Endothelial cell of umbilical vein (primary cell): ENCODE data around the gene TMEM114. TPM values are rescaled to one million over a fixed set of nuclear protein-coding genes. Genes with fewer than 3 reads are reported as not detected.

Experiments
- BruUV-seq: library from RNA; stranded (reverse); fragments of 400-500 nt; replicated peaks from 2 replicates; lab custom pipeline; 2021; lab: Mats Ljungman, UMichigan
- CTCF ChIA-PET: fragments of 300-600, 350-600 bp; sonication (Branson Sonifier 250); formaldehyde crosslinking; loops from one replicate; lab custom pipeline; 2021; ENCODE audit warnings: antibody characterized with exemption, inconsistent platforms; lab: Charles Lee
- POLR2A ChIA-PET: fragments of 300-600, 350-600 bp; sonication (Branson Sonifier 250); formaldehyde crosslinking; loops from one replicate; lab custom pipeline; 2021; ENCODE audit warnings: antibody characterized with exemption, inconsistent platforms; lab: Charles Lee
- DNase-seq: peaks from one replicate; pipeline ENCODE4 v3.0.0-alpha.2; 2011; ENCODE audit warnings: low read depth, low spot score
- FAIRE-seq: peaks from 2 replicates; lab custom pipeline; 2011; peaks lifted over from hg19 to GRCh38; lab: Jason Lieb, UNC
- H2AFZ ChIP-seq: 2 replicates; pipeline ENCODE4 v1.6.0; 2012; ENCODE audit warnings: low read depth, low read length, control low read depth, inconsistent platforms
- H3K27ac ChIP-seq: 2 replicates; pipeline ENCODE4 v1.5.1; 2011; ENCODE audit warnings: low read depth, mild to moderate bottlenecking, control low read depth, low read length, moderate library complexity; ENCODE audit not compliant: insufficient read depth
- H3K27me3 ChIP-seq, 2 experiments: 2 replicates each; pipeline versions ENCODE4 v1.6.0 to v1.6.1; 2011; ENCODE audit warnings: low read length in 2 of 2, mixed read lengths in 1 of 2; ENCODE audit not compliant: control insufficient read depth in 2 of 2, insufficient read depth in 2 of 2
- H3K36me3 ChIP-seq, 2 experiments: 2 replicates in 1 of 2; 3 replicates in 1 of 2; pipeline ENCODE4 v1.5.1; 2011; ENCODE audit warnings: low read length in 2 of 2, mild to moderate bottlenecking in 1 of 2, moderate library complexity in 1 of 2; ENCODE audit not compliant: control insufficient read depth in 2 of 2, insufficient read depth in 2 of 2; ENCODE audit errors: extremely low read depth in 1 of 2
- H3K4me1 ChIP-seq: 3 replicates; pipeline ENCODE4 v1.5.1; 2011; ENCODE audit warnings: mild to moderate bottlenecking, low read length; ENCODE audit not compliant: control insufficient read depth, insufficient read depth; ENCODE audit errors: extremely low read depth
- H3K4me2 ChIP-seq: 2 replicates; pipeline ENCODE4 v1.6.1; 2011; ENCODE audit warnings: low read length, control low read depth, mixed read lengths; ENCODE audit not compliant: insufficient read depth
- H3K4me3 ChIP-seq, 3 experiments: fragments of 200-600 bp in 1 of 3; sonication (generic), shearing (Covaris generic) in 1 of 3; replicated peaks in 1 of 3; 2 replicates each; pipeline ENCODE4 v1.5.1; 2011 to 2016; ENCODE audit warnings: control low read depth in 3 of 3, low read length in 3 of 3, mild to moderate bottlenecking in 2 of 3, inconsistent platforms in 1 of 3, low read depth in 1 of 3, moderate library complexity in 1 of 3; ENCODE audit not compliant: insufficient read depth in 1 of 3
- H3K79me2 ChIP-seq: 2 replicates; pipeline ENCODE4 v1.6.0; 2012; ENCODE audit warnings: low read length, inconsistent platforms; ENCODE audit not compliant: control insufficient read depth, insufficient read depth
- H3K9ac ChIP-seq: replicated peaks from 2 replicates; pipeline ENCODE3; 2011; ENCODE audit warnings: low read length, control low read depth; ENCODE audit not compliant: insufficient read depth; ENCODE audit errors: extremely low read depth
- H3K9me1 ChIP-seq: replicated peaks from 3 replicates; pipeline ENCODE4 v1.6.0; 2011; ENCODE audit warnings: mild to moderate bottlenecking, low read length; ENCODE audit not compliant: control insufficient read depth, insufficient read depth; ENCODE audit errors: extremely low read depth
- H3K9me3 ChIP-seq: replicated peaks from 2 replicates; pipeline ENCODE4 v1.5.1; 2012; ENCODE audit warnings: low read length, inconsistent platforms; ENCODE audit not compliant: control insufficient read depth, insufficient read depth
- H4K20me1 ChIP-seq: replicated peaks from 2 replicates; pipeline ENCODE3; 2011; ENCODE audit warnings: mild to moderate bottlenecking, low read length; ENCODE audit not compliant: control insufficient read depth, insufficient read depth; ENCODE audit errors: extremely low read depth
- EZH2 ChIP-seq: IDR thresholded peaks from 2 replicates; pipeline ENCODE4 v1.6.1; 2012; ENCODE audit warnings: borderline replicate concordance, low read depth, mild to moderate bottlenecking, moderate library complexity, low read length, inconsistent platforms; ENCODE audit not compliant: severe bottlenecking
- FOS ChIP-seq: IDR thresholded peaks from 2 replicates; pipeline ENCODE4 v1.6.1; 2011; ENCODE audit warnings: mild to moderate bottlenecking, low read length, moderate library complexity, borderline replicate concordance; ENCODE audit not compliant: insufficient read depth
- GATA2 ChIP-seq: IDR thresholded peaks from 2 replicates; pipeline ENCODE4 v1.7.0; 2011; ENCODE audit warnings: low read depth, mild to moderate bottlenecking, moderate library complexity, mixed read lengths, low read length; ENCODE audit not compliant: insufficient read length, insufficient read depth
- JUN ChIP-seq: IDR thresholded peaks from 2 replicates; pipeline ENCODE4 v1.6.1; 2011; ENCODE audit warnings: borderline replicate concordance, low read depth; ENCODE audit not compliant: insufficient read length, insufficient read depth
- MYC ChIP-seq: IDR thresholded peaks from one replicate; pipeline ENCODE4 v1.6.1; 2011; ENCODE audit warnings: mild to moderate bottlenecking, low read depth, low read length
- POLR2A ChIP-seq: IDR thresholded peaks from 2 replicates; pipeline ENCODE4 v1.6.1; 2012; ENCODE audit warnings: low read depth, mild to moderate bottlenecking, control low read depth, low read length
- POLR2AphosphoS5 ChIP-seq: IDR thresholded peaks from 2 replicates; pipeline ENCODE4 v1.6.1; 2012; ENCODE audit warnings: low read depth, mild to moderate bottlenecking, control low read depth, low read length, moderate library complexity; ENCODE audit not compliant: insufficient read depth
- dilution Hi-C: fragments of 300-500 bp; cut with MboI; formaldehyde crosslinking; loops from one replicate; pipeline ENCODE4 v1.15.0; 2019; ENCODE audit warnings: low sequenced_read_pairs; ENCODE audit not compliant: extremely low pct_ligation_motif_present
- intact Hi-C: fragments of 100-400 bp; cut with micrococcal nuclease; formaldehyde crosslinking; loops from one replicate; pipeline ENCODE4 v1.10.0; 2022
- polyA plus RNA-seq, 4 experiments: library from polyadenylated mRNA; depleted of rRNA in 3 of 4; stranded (reverse) in 3 of 4; unstranded in 1 of 4; fragments of >200 nt; gene quantifications; 2 replicates each; pipeline versions ENCODE4 v1.2.1 to v1.2.3, GENCODE V29; 2011 to 2012; ENCODE audit warnings: missing spikeins in 1 of 4
- total RNA-seq: library from RNA; stranded (reverse); gene quantifications from 2 replicates; pipeline ENCODE4 v1.2.3, GENCODE V29; 2021
- TF ChIP-seq, protein P1 (sequence below): IDR thresholded peaks from 2 replicates; pipeline ENCODE4 v1.6.1; 2011; ENCODE audit not compliant: insufficient read depth, insufficient read length
- TF ChIP-seq, protein P2 (sequence below), 2 donors: IDR thresholded peaks; 1 replicate in 1 of 2; 2 replicates in 1 of 2; pipeline ENCODE4 v1.5.1; 2011; ENCODE audit warnings: low read length in 2 of 2, mild to moderate bottlenecking in 2 of 2, moderate library complexity in 2 of 2, control low read depth in 1 of 2, inconsistent platforms in 1 of 2, low read depth in 1 of 2; ENCODE audit not compliant: insufficient read depth in 1 of 2; ENCODE audit errors: extremely low read depth in 1 of 2

Gene TMEM114
- total and polyA plus RNA-seq, 2 donors (not counting 3 experiments of a cell fraction or from before 2014, with no cell fraction given) = not detected

DNA sequence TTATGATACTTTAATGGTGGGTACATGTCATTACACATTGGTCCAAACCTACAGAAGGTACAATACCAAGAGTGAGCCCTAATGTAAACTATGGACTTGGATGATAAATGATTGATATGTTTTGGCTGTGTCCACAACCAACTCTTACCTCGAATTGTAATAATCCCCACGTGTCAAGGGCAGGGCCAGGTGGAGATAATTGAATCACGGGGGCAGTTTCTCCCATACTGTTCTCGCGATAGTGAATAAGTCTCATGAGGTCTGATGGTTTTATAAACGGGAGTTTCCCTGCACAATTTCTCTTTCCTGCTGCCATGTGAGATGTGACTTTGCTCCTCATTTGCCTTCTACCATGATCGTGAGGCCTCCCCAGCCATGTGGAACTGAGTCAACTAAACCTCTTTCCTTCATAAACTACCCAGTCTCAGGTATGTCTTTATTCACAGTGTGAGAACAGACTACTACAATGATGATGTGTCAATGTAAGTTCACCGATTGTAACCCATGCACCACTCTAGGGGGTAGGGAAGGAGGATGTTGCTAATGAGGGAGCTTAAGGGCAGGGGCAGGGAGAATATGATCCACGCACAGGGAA lies 24.2 kb upstream of the TMEM114 start:
- H3K4me3 ChIP-seq = no peak overlapping the region
- H3K4me1 ChIP-seq = no peaks in the 10 kb centered on the region
- POLR2A ChIA-PET = no interaction called here
- no TSS peak for BruUV-seq
- no peak overlapping the region for H3K4me2 ChIP-seq
- H3K27ac ChIP-seq = no peak overlapping the region
- FAIRE-seq (no peak), DNase-seq (no peak)
- intact Hi-C loops (no loop called here), dilution Hi-C loops (no loop called here)
- no peaks in the 10 kb centered on the region for H3K79me2 ChIP-seq
- no peaks in the 10 kb centered on the region for H3K36me3 ChIP-seq
- H2AFZ ChIP-seq = no peak overlapping the region
- TF ChIP-seq JUN (no peak), MYC (no peak), EZH2 (no peak), POLR2AphosphoS5 (no peak), GATA2 (no peak), FOS (no peak), POLR2A (no peak)
- TF ChIP-seq, protein P1, sequence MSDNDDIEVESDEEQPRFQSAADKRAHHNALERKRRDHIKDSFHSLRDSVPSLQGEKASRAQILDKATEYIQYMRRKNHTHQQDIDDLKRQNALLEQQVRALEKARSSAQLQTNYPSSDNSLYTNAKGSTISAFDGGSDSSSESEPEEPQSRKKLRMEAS = no peak
- TF ChIP-seq, protein P2, sequence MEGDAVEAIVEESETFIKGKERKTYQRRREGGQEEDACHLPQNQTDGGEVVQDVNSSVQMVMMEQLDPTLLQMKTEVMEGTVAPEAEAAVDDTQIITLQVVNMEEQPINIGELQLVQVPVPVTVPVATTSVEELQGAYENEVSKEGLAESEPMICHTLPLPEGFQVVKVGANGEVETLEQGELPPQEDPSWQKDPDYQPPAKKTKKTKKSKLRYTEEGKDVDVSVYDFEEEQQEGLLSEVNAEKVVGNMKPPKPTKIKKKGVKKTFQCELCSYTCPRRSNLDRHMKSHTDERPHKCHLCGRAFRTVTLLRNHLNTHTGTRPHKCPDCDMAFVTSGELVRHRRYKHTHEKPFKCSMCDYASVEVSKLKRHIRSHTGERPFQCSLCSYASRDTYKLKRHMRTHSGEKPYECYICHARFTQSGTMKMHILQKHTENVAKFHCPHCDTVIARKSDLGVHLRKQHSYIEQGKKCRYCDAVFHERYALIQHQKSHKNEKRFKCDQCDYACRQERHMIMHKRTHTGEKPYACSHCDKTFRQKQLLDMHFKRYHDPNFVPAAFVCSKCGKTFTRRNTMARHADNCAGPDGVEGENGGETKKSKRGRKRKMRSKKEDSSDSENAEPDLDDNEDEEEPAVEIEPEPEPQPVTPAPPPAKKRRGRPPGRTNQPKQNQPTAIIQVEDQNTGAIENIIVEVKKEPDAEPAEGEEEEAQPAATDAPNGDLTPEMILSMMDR (IDR thresholded peaks at IDR 0.05; ENCODE audit: extremely low read depth in 1 of 2, insufficient read depth in 1 of 2, low read depth in 1 of 2, low read length in 2 of 2) = no peak
- H3K9me3 ChIP-seq = no peaks in the 10 kb centered on the region
- no peaks in the 10 kb centered on the region for H3K9me1 ChIP-seq
- CTCF ChIA-PET = no interaction called here
- no peaks in the 10 kb centered on the region for H4K20me1 ChIP-seq
- peaks cover 6% of the 10 kb centered on the region in 2 experiments for H3K27me3 ChIP-seq
- H3K9ac ChIP-seq = no peak overlapping the region
